Thyroid gland (tissue), 4 donors: ENCODE results near the gene DNM2. TPM values are rescaled to one million over a fixed set of nuclear protein-coding genes. Genes with fewer than 3 reads are reported as not detected.

ENCODE experiments used
- DNase-seq, 2 donors: peaks; one replicate each; pipeline ENCODE4 v3.0.0-alpha.2; 2019
- H3K27ac ChIP-seq, 3 donors: fragments of 200-600 bp; sonication (generic); 1 replicate in 2 of 3; 2 replicates in 1 of 3; pipeline ENCODE4 v1.5.1; 2016 to 2019; ENCODE audit warnings: mild to moderate bottlenecking in 1 of 3, moderate library complexity in 1 of 3
- H3K27me3 ChIP-seq: fragments of 200-600 bp; sonication (generic); one replicate; pipeline ENCODE4 v1.5.1; 2019
- H3K36me3 ChIP-seq, 2 donors: fragments of 200-600 bp; sonication (generic); one replicate each; pipeline ENCODE4 v1.5.1; 2016 to 2019
- H3K4me1 ChIP-seq, 2 donors: fragments of 200-600 bp; sonication (generic); one replicate each; pipeline ENCODE4 v1.5.1; 2017 to 2019
- H3K4me3 ChIP-seq, 3 donors: fragments of 200-600 bp; sonication (generic); replicated peaks in 1 of 3; 1 replicate in 2 of 3; 2 replicates in 1 of 3; pipeline ENCODE4 v1.5.1; 2016; ENCODE audit warnings: mild to moderate bottlenecking in 1 of 3
- H3K9me3 ChIP-seq: fragments of 200-600 bp; sonication (generic); one replicate; pipeline ENCODE4 v1.5.1; 2017
- CTCF ChIP-seq, 6 experiments: fragments of 200-600 bp in 3 of 6; fragments of 450-650 bp in 3 of 6; sonication (generic) in 3 of 6; IDR thresholded peaks; one replicate each; pipeline ENCODE4 v1.5.1; 2016 to 2019; ENCODE audit warnings: antibody characterized with exemption in 6 of 6, mild to moderate bottlenecking in 2 of 6, inconsistent platforms in 1 of 6, moderate library complexity in 1 of 6
- POLR2A ChIP-seq, 2 donors: fragments of 450-650 bp; IDR thresholded peaks; one replicate each; pipeline ENCODE4 v1.6.1; 2017; ENCODE audit warnings: antibody characterized with exemption in 2 of 2, mild to moderate bottlenecking in 2 of 2, moderate library complexity in 1 of 2
- WGBS, 2 donors: methylation state at CpG; one replicate each; pipeline ENCODE4 v1.1.5; 2017; 5-methylcytosine and 5-hydroxymethylcytosine counted together
- intact Hi-C: fragments of 100-400 bp; cut with DNase I; formaldehyde crosslinking; loops from one replicate; pipeline ENCODE4 v1.15.1; 2023
- total RNA-seq, 4 donors: library from RNA; depleted of rRNA; stranded (reverse); fragments of >200 nt; gene quantifications; one replicate each; pipeline ENCODE4 v1.2.3, GENCODE V29; 2016

DNM2 gene
- total RNA-seq, 4 donors from 2014 or later = 95.1 to 155 (median 120) TPM

- no peak for TF ChIP-seq CTCF (IDR thresholded peaks at IDR 0.05)
- TF ChIP-seq POLR2A (IDR thresholded peaks at IDR 0.05) = peak in 1 of 2 donors; percentile 9
- H3K9me3 ChIP-seq = no peaks in the 10 kb centered on the region
- intact Hi-C loops = loop anchor here (10.0 kb wide), 1 partner anchor 54 kb away; the partner anchor contains the start of genes TIMM29 and YIPF2
- H3K27ac ChIP-seq = peak overlapping the region in 2 of 3 donors; percentile 65 to 66
- H3K36me3 ChIP-seq = no peaks in the 10 kb centered on the region
- 3% methylated on average over 13 to 20 of the region's 22 CpGs for WGBS, 2 donors
- H3K4me1 ChIP-seq = peaks cover 10% of the 10 kb centered on the region in 2 donors
- no peak for DNase-seq
- H3K4me3 ChIP-seq = no peak overlapping the region
- no peaks in the 10 kb centered on the region for H3K27me3 ChIP-seq
Measured at GRCh38 chr19:10870501-10870954, 152.6 kb downstream of the DNM2 start.

GRCh38 chr19:10870955-10871603 lies 153.2 kb downstream of the DNM2 start, which contains the start of gene CARM1:
TSS of gene CARM1 (plus strand) at chr19:10871553. CDS start at chr19:10871703, 150 bp downstream.
- Histone ChIP-seq H3K9me3 (no peaks in the 10 kb centered on the region), H3K4me1 (peaks cover 10% of the 10 kb centered on the region in 2 donors), H3K27me3 (no peaks in the 10 kb centered on the region), H3K4me3 (peak within 1 kb of the TSS; percentile 70 to 79 (median 78)), H3K27ac (peak within 1 kb of the TSS; percentile 15 to 66 (median 65)), H3K36me3 (no peaks in the 10 kb centered on the region)
- intact Hi-C loops = loop anchor here (10.0 kb wide), 1 partner anchor 54 kb away; the partner anchor contains the start of genes TIMM29 and YIPF2
- peak in 4 of 6 experiments; percentile 25 to 96 (median 87) for TF ChIP-seq CTCF (IDR thresholded peaks at IDR 0.05)
- peak in 1 of 2 donors; percentile 3 for TF ChIP-seq POLR2A (IDR thresholded peaks at IDR 0.05)
- peak; percentile 99 for DNase-seq
- WGBS, 2 donors = 0% methylated on average over 6 of the region's 99 CpGs; no CpG with 5 or more reads in 1 of the 2 donors

- no peaks in the 10 kb centered on the region for H3K36me3 ChIP-seq
- DNase-seq = peak; percentile 31 to 47
- H3K27ac ChIP-seq = peak overlapping the region; percentile 15 to 47 (median 42)
- H3K9me3 ChIP-seq = no peaks in the 10 kb centered on the region
- WGBS, 2 donors = 0 to 1% methylated on average over 35 to 45 of the region's 90 CpGs
- TF ChIP-seq CTCF (IDR thresholded peaks at IDR 0.05) (peak in 2 of 6 experiments; percentile 9 to 12), POLR2A (IDR thresholded peaks at IDR 0.05) (peak in 1 of 2 donors; percentile 3)
- intact Hi-C loops = loop anchor here (10.0 kb wide), 1 partner anchor 53 kb away; the partner anchor contains the start of genes TIMM29 and YIPF2
- no peaks in the 10 kb centered on the region for H3K27me3 ChIP-seq
- H3K4me3 ChIP-seq = peak overlapping the region; percentile 70 to 79 (median 78)
- H3K4me1 ChIP-seq = peaks cover 10% of the 10 kb centered on the region in 2 donors
Measured at GRCh38 chr19:10871711-10872545, 154.0 kb downstream of the DNM2 start.

- no peaks in the 10 kb centered on the region for H3K36me3 ChIP-seq
- H3K4me3 ChIP-seq = peak overlapping the region; percentile 70 to 79 (median 78)
- H3K27me3 ChIP-seq = no peaks in the 10 kb centered on the region
- H3K27ac ChIP-seq = peak overlapping the region in 1 of 3 donors; percentile 47
- H3K9me3 ChIP-seq = no peaks in the 10 kb centered on the region
- TF ChIP-seq POLR2A (IDR thresholded peaks at IDR 0.05) (no peak), CTCF (IDR thresholded peaks at IDR 0.05) (no peak)
- H3K4me1 ChIP-seq = peaks cover 10% of the 10 kb centered on the region in 2 donors
- 14 to 18% methylated on average over 16 of the region's 16 CpGs for WGBS, 2 donors
- intact Hi-C loops = loop anchor here (10.0 kb wide), 1 partner anchor 52 kb away; the partner anchor contains the start of genes TIMM29 and YIPF2
- no peak for DNase-seq
Measured at GRCh38 chr19:10872546-10873107, 154.7 kb downstream of the DNM2 start.
